HG02840 (cell line): ENCODE results near the gene ATG5.

Experiments
- ATAC-seq: cut with Tn5 transposase; IDR thresholded peaks from one replicate; pipeline ENCODE4 v1.9.1; 2021; ENCODE audit warnings: mild to moderate bottlenecking, moderate library complexity, moderate number of reproducible peaks; ENCODE audit not compliant: unreplicated experiment, low FRiP score

ATG5 gene

DNA sequence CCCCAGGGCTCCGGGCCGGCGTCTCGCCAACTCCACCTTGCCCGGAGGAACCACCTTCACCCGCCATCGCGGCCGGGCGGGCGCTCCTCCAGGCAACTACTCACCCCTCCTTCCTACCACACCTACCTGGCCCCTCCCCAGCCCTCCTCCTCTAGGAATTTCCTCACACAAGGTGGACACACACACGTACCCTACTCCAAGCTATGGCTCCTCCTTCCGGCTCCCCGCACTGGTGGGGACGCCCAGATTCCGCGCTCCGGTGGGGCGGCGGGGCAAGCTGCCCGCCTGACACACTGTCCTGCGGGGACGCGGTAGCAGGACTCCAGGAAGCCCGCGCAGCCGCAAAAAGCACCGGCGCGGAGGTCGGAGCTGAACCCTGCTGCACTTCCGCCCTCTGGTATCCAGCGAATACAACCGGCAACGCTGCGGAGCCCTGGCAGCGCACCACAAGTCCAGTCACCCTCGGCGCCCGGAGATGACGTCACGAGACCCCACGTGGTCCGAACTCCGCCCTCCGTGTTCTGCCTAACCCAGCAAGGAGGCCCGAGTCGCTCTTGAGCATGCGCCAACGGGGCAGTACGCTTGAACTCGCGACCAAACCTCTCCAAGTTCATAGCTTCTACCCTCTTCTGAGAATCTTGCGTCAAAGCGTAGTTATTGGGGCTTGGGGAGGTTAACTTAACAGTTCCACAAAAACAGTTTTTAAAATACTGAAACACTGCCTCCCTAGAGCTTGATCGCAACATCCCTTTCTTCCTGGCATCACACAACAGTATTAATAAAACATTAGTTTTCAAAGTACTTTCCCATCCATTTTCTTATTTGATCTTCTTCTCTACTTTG, at the start of gene ATG5:
ATG5 (minus strand) TSS at position 425 of the 843 bp plus-strand sequence. CDS start 9,552 bp downstream, outside the sequence.
- ATAC-seq, result peak; percentile 96

DNA sequence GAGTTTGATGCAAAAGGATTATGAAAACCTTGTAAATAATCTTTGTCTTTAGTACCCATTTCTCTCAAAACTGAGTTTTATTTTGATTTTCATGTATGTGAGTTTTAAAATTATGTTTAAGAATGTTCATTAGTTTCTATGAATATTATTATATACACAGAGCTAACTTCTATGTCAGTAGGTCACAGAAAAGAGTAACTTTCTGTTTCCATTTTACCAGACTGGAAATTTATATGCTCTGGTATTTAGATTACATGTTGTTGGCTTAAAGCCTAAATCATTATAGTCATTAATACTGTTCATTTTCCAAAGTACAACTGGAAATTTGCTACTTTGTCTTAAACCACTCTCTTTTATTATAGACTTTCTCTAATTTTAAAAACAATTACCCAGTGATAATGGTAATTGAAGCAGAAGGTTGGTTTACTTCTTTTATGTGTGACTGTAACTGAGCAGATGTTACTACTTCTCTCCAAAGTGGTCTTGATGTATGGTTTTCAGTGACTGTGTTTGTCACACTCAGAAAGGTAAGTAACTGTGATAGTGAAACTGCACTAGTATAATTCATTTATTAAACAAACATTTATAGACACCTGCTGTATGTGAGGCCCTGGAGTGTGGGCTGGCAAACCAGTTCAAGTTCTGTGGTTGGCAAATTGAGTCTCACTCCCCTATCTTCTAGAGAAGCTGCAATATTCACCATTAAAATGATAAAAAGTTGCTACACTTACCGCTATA, 48.1 kb upstream of the ATG5 start:
- ATAC-seq, result no peak

DNA sequence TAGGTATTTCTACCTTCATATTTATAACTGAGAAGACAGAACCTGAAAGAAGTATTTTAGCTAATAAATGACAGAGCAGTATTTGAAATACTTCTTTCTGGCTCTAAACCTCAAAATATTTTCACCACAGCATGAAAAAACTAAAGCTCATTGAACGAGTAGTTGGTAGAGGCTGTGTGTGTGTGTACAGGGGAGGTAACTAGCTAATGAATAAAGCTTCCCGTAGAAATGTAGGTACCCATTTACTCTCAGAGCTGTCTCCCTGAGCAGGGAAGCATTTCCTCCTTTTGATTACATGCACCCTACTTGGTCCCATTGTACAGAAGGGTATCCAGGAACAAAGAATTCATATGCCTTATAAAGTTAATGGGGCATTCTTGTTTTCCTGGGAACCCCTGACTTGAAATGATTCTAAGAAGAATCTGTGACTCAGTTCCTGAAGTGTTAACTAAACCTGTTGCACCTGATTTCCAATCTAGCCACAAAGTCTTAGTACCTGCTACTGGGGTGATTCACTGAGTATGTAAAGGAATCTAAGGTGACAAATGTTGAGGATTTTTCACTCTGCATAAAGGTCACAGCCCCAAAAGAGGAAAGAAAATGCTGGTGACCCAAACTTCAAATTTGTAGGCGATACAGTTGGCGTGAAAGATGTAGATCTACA, 47.4 kb upstream of the ATG5 start:
- ATAC-seq, result no peak

DNA sequence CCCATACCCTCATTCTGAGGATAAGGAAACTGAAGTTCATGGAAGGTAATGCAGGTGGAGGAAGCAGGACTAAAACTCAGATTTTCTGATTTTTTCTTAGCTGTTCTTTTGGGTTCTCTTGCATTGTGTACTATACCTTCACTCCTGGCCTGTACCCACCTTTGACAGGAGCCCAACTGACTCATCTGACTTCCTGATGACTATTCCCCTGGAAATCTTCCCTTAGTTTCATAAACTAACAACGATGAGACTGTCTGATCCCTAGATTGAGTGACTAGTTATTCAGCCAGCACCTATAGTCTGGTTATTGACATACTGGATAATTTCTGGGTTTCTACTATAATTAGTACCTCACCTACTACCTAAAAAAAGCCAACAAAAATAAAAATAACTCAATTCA, 45.1 kb upstream of the ATG5 start:
- ATAC-seq, result no peak

DNA sequence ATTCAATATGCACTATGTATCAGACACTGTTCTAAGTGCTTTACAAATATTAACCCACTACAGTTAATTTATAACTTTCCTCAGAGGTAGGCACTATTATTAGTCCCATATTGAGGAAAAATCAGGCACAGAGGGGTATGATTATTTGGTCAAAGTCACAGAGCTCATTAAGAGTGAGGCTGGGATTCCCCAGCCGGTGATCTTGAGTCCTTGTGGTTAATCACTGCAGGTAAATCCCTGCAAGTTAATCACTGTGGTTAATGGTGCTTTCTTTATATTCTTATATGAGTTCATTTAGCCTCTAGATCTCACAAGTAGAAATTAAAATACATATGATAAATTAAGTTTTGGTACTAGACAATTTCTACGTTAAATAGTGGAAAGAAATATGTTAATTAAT, 44.2 kb upstream of the ATG5 start:
- no peak for ATAC-seq

DNA sequence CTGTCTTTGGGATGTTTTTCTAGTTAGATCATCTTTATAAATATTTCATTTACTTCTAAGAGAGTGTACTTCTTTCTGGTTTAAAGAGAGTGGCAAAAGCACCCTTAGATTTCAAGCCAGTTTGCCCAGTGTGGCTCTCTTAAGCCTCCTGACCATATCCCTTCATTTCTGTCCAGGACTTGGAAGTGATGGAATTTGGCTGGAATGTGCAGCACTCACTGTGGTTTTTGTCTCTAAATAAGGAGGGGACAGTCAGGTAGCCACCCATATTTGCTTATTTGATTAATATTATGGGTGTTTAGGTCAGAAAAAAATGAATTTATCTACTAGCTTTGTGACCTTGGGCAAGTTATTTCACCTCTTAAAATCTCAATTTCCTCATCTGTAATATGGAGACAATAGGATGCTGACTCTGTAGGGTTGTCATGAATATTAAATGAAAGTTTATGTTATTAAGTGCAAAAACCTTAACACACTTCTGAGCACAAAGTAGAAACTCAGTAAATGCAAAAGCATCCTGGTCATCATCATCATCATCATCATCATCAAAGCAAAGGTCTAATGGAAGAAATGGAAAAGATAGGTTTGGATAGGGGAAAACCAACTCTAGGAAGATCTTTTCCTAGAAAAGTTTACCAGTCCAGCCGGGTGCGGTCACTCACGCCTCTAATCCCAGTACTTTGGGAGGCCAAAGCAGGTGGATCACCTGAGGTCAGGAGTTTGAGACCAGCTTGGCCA, 38.0 kb upstream of the ATG5 start:
- ATAC-seq, result no peak

DNA sequence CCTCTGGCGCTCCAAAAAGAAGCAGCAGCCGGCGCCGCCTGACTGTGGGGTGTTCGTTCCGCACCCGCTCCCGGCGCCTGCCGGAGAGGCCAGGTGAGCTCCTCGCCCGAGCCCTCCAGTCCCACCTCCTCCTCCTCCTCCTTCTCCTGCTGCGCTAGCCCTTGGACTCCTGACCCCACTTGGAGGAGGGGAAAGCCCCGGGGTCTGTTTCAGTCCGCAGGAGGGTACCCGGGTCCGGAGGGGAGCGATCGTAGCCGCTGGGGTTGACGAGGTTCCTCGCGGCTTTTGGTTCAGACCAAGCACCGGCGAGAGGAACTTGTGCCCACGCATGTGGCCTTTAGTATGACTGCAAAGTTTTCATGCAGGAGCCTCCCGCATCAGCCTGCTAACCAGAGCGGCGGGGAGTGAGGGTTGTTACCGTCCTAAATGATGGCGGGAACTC, 35.5 kb upstream of the ATG5 start:
- ATAC-seq, result no peak

DNA sequence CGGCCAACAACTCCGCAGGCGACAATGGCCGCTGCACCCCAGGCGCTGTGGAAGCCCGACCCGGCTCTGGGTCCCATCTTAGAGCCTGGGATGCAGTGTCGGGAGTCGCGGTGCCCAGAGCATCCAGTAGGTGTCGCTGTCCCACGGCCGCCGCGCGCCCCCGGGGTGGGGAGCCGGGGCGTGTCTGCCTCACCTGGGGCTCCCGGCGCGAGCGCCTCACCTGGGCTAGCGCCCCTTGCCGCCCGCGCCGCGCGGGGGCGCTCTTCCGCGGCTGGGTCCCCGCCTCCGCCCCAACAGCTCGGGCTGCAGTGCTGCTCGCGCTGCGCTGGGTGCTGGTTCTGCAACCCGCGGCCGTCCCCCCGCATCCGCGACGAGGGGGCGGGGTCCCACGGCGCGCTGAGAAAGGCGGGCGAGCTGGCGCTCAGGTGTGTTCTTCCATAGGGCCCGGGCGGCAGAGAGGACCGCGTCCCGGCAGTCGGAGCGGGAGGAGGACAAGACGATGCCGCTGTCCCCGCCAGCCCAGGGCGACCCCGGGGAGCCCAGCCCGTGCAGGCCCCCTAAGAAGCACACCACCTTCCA, 34.9 kb upstream of the ATG5 start, which contains the start of gene CRYBG1:
CRYBG1 (plus strand) TSS at position 308 of the 579 bp plus-strand sequence; CDS start at position 500, 192 bp downstream.
- no peak for ATAC-seq

DNA sequence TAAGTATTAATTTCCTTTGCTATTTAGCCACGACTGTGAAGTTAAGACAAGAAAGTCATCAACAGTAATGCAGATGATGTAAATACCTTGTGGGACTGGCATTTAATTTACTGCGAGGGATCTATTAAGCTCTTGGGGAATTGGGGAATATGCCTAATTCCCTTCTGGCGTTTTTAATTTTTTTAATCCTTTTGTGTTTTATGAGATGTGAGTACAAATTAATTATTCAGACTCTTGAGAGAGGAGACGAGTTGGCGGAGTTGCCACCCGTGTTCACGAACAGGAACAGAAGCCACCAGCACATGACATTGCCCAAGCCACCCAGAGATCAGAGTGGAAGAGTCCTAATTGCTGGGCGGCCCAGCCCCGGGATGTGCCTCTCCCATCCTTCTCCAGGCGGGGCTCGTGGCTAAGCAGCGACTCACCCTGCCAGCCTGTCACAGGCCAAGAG, 34.4 kb upstream of the ATG5 start:
- ATAC-seq, result no peak

DNA sequence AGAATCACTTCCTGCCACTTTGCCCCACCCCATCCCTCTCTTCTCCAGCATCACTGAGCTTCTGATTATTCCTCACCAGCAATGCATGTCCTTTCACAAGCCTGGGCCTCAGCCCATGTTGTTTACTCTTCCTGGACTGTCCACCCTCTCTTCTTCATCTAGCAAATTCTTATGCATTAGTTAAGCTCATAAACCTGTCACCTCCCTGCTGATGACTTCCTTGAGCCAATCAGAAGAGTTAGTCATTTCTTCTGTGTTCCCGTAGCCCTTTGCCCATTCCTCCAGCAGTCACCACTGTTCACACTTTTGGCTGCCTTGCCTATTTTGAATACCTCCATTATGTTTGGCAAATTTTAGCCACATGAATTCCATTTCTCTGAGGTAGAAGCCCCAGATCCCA, 30.8 kb upstream of the ATG5 start:
- no peak for ATAC-seq

DNA sequence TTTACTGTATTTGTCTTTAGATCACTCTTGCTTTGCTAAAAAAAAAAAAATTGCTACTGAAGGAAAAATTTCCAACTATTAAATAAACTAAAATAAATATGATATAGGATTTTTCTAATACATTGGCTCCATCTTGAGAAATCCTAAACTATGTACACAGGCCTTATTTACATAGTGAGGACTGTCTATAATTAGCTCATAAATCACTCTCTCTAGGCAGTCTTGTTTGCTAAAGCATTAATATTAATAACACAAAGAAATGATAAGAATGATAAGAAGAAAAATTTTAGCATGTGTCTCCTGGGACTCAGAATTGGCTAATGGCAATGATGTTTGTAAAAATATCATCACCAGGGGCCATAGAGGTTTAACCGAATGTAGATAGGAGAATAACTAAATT, 21.7 kb upstream of the ATG5 start:
- ATAC-seq, result no peak

DNA sequence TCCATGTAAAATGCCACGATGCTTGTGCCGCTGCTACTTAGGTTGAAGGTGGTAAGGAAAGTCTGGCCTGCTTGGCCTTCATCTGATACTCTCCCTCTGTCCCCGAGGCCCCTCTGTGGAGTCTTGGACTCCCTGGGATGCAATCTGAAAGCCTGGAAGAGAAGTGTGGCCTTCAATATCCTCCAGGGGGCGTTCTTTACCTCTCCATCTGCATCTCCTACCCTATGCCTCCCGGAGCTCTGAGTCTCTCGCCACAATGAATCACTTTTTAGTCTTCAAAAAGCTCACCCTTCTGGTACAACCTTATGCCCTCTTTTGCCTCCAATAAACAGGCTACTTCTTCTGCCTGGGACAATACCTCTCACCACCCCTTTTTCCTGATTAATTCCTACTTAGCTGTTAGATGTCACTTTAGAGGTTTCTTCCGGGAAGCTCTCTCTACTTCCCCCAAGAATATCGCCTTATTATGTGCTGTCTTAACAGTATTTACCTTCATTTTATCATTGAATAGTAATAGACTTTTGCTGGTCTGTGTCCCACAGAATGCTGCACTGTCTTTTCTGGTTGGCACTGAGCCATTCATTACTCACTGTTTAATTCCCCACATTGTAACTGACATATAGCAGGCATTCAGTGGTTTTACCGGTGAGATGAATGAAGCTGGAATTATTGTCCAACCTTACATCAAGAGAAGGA, 13.9 kb upstream of the ATG5 start:
- no peak for ATAC-seq

DNA sequence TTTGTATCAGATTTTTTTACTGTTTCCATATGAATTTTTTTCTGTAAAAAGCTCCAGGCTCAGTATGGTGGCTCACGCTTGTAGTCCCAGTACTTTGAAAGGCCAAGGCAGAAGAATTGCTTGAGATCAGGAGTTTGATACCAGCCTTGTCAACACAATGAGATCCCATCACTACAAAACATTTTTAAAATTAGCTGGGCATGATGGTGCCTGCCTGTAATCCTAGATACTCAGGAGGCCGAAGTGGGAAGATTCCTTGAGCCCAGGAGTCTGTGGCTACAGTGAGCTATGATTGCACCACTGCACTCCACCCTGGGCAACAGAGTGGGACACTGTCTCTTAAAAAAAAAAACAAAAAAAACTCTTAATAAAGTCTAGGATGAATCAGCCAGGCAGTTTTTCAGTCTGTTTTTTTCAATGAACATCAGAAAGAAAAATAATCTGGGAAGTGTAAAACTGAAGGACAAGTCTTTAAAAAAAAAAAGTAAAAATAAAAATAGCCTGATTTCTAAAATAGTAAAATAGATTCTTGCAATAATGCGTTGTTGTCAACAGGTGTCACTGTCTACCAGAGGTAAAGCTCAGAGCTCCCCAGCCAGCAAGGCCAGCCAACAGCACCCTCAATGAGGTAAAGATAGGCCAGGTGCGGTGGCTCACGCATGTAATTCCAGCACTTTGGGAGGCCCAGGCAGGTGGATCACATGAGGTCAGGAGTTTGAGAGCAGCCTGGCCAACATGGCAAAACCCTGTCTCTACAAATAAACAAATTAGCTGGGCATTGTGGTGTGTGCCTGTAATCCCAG, 9.3 kb upstream of the ATG5 start:
- no peak for ATAC-seq

DNA sequence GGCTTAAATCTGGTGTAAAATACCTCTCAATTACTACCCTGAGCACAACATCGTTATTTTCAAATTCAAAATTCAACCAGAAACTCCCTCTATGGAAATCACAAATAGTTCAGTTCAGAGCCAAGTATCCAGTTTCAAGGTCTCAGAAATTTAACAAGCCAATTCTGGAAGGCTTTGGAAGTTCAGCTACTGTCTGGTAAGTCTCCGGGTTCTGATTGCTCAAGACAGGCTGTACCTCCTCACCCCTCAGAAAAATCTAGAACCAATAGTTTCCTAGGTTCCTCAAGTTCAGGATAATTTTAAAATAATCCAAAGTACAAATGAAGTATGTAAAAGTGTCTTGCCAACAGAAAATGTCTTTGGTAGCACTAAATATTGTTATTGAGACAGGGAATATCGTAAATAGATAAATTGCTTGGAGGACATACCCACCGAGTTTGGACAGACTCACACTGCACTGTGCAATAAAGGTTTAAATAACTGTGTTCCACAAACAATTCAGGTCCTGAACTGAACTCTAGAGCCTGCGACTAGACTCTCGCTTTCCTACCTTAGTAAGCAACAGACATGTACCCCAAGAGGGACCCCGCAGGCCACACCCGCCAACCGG, 729 bp downstream of the ATG5 start:
- ATAC-seq, result no peak

DNA sequence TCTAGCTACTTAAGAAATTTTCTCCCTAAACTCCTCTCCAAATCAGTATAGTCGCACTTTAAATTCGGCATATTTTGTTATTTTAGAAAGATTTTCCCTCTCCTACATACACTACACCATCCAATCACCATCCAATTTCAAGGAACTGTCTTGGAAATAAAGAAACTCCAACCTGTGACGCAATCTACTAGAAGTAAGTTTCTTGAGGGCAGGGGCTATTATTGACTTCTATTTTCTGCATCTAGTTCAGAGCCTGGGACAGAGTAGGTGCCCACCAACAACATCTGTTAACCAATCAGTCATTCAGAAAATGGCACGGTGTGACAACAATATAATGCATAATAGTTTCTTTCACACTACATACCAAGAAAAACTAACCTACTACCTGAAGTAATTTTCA, 3.6 kb downstream of the ATG5 start:
- no peak for ATAC-seq

DNA sequence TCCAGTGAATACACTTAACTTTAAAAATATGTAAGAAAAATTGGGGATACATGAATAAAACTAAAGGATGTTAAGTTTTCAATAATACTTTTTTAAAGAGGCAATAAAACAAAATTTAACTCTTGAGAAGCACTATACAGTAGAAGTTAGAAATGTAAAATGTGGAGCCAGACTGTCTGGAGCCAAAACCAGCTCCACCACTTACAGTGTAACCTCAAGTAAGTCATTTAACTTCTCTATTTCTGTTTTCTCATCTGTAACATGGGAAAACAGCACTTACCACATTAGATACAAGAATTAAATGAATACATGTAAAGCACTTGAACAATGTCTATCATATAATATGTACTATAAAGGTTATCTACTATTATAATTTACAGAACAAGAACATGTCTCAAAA, 6.7 kb downstream of the ATG5 start:
- ATAC-seq, result no peak

DNA sequence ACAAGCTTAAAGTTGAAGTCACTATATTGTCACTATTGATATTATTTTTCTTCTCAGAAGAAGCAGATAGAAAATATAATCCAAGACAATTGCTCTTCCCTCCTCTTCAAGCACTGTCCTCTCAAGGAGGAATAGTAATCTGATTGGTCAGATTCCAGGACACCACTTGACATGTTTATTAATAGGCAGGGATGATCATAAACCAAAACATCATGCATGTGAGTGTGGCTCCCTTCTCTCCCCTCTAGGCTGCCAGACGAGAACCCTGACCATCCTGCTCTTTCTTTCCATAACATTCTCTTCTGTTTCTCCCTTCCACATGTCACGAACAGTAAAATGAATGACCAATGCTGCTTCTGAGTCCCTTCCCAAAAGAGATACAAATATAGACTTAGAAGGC, 7.5 kb downstream of the ATG5 start:
- ATAC-seq, result no peak

DNA sequence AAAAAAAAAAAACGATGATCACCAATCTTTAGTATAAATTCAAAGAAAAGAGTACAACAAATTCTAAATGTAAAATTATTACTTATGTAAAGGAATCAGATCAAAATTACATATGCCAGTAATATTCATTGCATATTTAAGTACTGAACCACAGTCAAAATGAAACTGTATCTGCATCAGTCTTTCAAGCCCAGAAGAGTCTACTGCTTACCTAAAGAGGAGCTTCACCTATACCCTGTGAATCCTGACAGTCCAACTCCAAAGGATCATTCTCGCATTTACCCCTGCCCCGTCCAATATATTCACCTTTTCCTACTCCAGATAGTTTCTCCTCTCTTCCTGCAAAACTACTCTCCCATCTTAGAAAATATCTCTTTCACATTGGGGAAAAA, 9.2 kb downstream of the ATG5 start:
- ATAC-seq, result no peak
